A673 (cell line): ENCODE measurements around the gene PPP1R16B. TPM values are rescaled to one million over a fixed set of nuclear protein-coding genes. Genes with fewer than 3 reads are reported as not detected.

Experiments
- BruUV-seq: library from RNA; stranded (reverse); fragments of 400-500 nt; replicated peaks from 2 replicates; lab custom pipeline; 2021; lab: Mats Ljungman, UMichigan
- CTCF ChIA-PET: fragments of 300-600 bp; sonication (Branson Sonifier 250); formaldehyde crosslinking; loops from one replicate; lab custom pipeline; 2022; ENCODE audit warnings: antibody characterized with exemption; lab: Charles Lee
- POLR2A ChIA-PET: fragments of 300-600 bp; sonication (Branson Sonifier 250); formaldehyde crosslinking; loops from one replicate; lab custom pipeline; 2022; ENCODE audit warnings: antibody characterized with exemption; ENCODE audit not compliant: low non-redundant PET; lab: Charles Lee
- DNase-seq: peaks from one replicate; pipeline ENCODE4 v3.0.0-alpha.2; 2015; ENCODE audit warnings: low spot score
- H3K27ac ChIP-seq: fragments of 200-600 bp; sonication (generic); 2 replicates; pipeline ENCODE4 v1.5.1; 2016; ENCODE audit warnings: mixed run types, low read depth, mild to moderate bottlenecking, mixed read lengths, antibody characterized with exemption, low read length; ENCODE audit not compliant: poor library complexity, severe bottlenecking
- H3K27me3 ChIP-seq: fragments of 200-600 bp; sonication (generic); replicated peaks from 2 replicates; pipeline ENCODE4 v1.6.1; 2017; ENCODE audit warnings: mixed run types, low read depth, mild to moderate bottlenecking, mixed read lengths, antibody characterized with exemption, low read length; ENCODE audit not compliant: insufficient read depth, poor library complexity
- H3K36me3 ChIP-seq: fragments of 200-600 bp; sonication (generic); 2 replicates; pipeline ENCODE4 v1.6.1; 2016; ENCODE audit warnings: mixed run types, mild to moderate bottlenecking, mixed read lengths, antibody characterized with exemption, low read length; ENCODE audit not compliant: insufficient read depth, poor library complexity, severe bottlenecking
- H3K4me1 ChIP-seq: fragments of 200-600 bp; sonication (generic); 2 replicates; pipeline ENCODE4 v1.6.1; 2017; ENCODE audit warnings: mixed run types, mild to moderate bottlenecking, mixed read lengths, antibody characterized with exemption, low read length; ENCODE audit not compliant: insufficient read depth, poor library complexity, severe bottlenecking
- H3K4me3 ChIP-seq: fragments of 200-600 bp; sonication (generic); 2 replicates; pipeline ENCODE4 v1.5.1; 2016; ENCODE audit warnings: low read depth, mixed run types, mild to moderate bottlenecking, mixed read lengths, low read length; ENCODE audit not compliant: poor library complexity, severe bottlenecking
- H3K9me3 ChIP-seq: fragments of 200-600 bp; sonication (generic); 2 replicates; pipeline ENCODE4 v1.6.1; 2016; ENCODE audit warnings: mixed run types, low read depth, mild to moderate bottlenecking, mixed read lengths, antibody characterized with exemption, low read length; ENCODE audit not compliant: poor library complexity, severe bottlenecking
- CTCF ChIP-seq: fragments of 300-800, 200-600 bp; sonication (generic); conservative IDR thresholded peaks from 2 replicates; pipeline ENCODE4 v1.5.1; 2017; ENCODE audit warnings: low read depth, mild to moderate bottlenecking, antibody characterized with exemption, low read length, moderate library complexity, mixed read lengths
- EZH2 ChIP-seq: fragments of 200-600 bp; sonication (generic); IDR thresholded peaks from 2 replicates; pipeline ENCODE4 v1.6.1; 2017; ENCODE audit warnings: borderline replicate concordance, low read depth, mild to moderate bottlenecking, mixed read lengths, antibody characterized with exemption, low read length; ENCODE audit not compliant: poor library complexity, severe bottlenecking
- intact Hi-C: fragments of 100-400 bp; cut with micrococcal nuclease; formaldehyde crosslinking; loops from one replicate; pipeline ENCODE4 v1.10.0; 2022; ENCODE audit not compliant: unreplicated experiment
- total RNA-seq: library from RNA; stranded (reverse); gene quantifications from 2 replicates; pipeline ENCODE4 v1.2.3, GENCODE V29; 2021

The PPP1R16B gene
- total RNA-seq, 1 experiment from 2014 or later, result 0.17 TPM

- no peaks in the 10 kb centered on the region for H3K4me1 ChIP-seq
- no peaks in the 10 kb centered on the region for H3K9me3 ChIP-seq
- H3K27me3 ChIP-seq, result peaks cover 12% of the 10 kb centered on the region
- BruUV-seq, result no TSS peak
- intact Hi-C loops, result no loop called here
- DNase-seq, result no peak
- TF ChIP-seq CTCF (no peak), EZH2 (no peak)
- ChIA-PET CTCF (no interaction called here), POLR2A (no interaction called here)
- no peak overlapping the region for H3K4me3 ChIP-seq
- no peaks in the 10 kb centered on the region for H3K36me3 ChIP-seq
- no peak overlapping the region for H3K27ac ChIP-seq
Measured at GRCh38 chr20:38866265-38867061, 61.0 kb downstream of the PPP1R16B start.

GRCh38 chr20:38867062-38867359, 61.5 kb downstream of the PPP1R16B start:
- no peaks in the 10 kb centered on the region for H3K9me3 ChIP-seq
- no peak overlapping the region for H3K27ac ChIP-seq
- BruUV-seq, result no TSS peak
- intact Hi-C loops, result no loop called here
- TF ChIP-seq CTCF, result no peak
- no peak for TF ChIP-seq EZH2
- DNase-seq, result no peak
- H3K36me3 ChIP-seq, result no peaks in the 10 kb centered on the region
- H3K4me1 ChIP-seq, result no peaks in the 10 kb centered on the region
- no peak overlapping the region for H3K4me3 ChIP-seq
- H3K27me3 ChIP-seq, result peaks cover 13% of the 10 kb centered on the region
- ChIA-PET POLR2A (no interaction called here), CTCF (no interaction called here)

- CTCF ChIA-PET, result no interaction called here
- POLR2A ChIA-PET, result no interaction called here
- no peaks in the 10 kb centered on the region for H3K9me3 ChIP-seq
- H3K27ac ChIP-seq, result no peak overlapping the region
- no TSS peak for BruUV-seq
- H3K27me3 ChIP-seq, result peaks cover 33% of the 10 kb centered on the region
- no peaks in the 10 kb centered on the region for H3K36me3 ChIP-seq
- TF ChIP-seq CTCF (no peak), EZH2 (no peak)
- H3K4me1 ChIP-seq, result no peaks in the 10 kb centered on the region
- no peak overlapping the region for H3K4me3 ChIP-seq
- intact Hi-C loops, result no loop called here
- DNase-seq, result no peak
Measured at GRCh38 chr20:38870733-38871559, 65.4 kb downstream of the PPP1R16B start.
